ENCODE results near the gene ZNF385D.

- TF ChIP-seq CTCF (conservative IDR thresholded peaks at IDR 0.05 in 1 of 2, IDR thresholded peaks at IDR 0.05 in 1 of 2; ENCODE audit: extremely low read depth in 1 of 2, insufficient read depth in 1 of 2, low read depth in 1 of 2, low read length in 2 of 2) = no peak
- TF ChIP-seq EZH2 (IDR thresholded peaks at IDR 0.05; ENCODE audit: borderline replicate concordance, low read length) = no peak
Observed at GRCh38 chr3:21457084-21457483, 293.9 kb downstream of the ZNF385D start.

Measured in mammary epithelial cell (primary cell).